Measurements from ENCODE around the gene ADPRH.

The ADPRH gene

DNA sequence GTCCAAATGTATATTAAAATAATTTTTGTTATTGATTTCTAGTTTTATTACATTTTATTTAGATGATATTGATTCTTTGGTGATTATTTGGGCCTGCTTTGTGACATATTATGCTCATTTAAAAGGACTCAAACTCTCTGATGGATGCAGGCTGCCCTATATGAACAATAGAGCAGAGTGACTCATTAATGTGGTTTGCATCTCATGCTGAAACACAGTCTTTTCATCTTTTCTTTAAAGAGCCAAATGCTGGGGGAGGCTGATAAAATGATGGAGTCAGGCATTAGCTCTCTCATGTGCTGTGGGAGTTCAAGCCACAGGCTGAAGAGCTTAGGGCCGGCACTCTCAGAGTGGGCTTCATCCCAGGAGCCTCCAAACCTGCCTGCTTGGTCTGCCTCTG is 25.6 kb downstream of the ADPRH start:
- H3K27ac ChIP-seq = no peak overlapping the region
- TF ChIP-seq, protein P1, sequence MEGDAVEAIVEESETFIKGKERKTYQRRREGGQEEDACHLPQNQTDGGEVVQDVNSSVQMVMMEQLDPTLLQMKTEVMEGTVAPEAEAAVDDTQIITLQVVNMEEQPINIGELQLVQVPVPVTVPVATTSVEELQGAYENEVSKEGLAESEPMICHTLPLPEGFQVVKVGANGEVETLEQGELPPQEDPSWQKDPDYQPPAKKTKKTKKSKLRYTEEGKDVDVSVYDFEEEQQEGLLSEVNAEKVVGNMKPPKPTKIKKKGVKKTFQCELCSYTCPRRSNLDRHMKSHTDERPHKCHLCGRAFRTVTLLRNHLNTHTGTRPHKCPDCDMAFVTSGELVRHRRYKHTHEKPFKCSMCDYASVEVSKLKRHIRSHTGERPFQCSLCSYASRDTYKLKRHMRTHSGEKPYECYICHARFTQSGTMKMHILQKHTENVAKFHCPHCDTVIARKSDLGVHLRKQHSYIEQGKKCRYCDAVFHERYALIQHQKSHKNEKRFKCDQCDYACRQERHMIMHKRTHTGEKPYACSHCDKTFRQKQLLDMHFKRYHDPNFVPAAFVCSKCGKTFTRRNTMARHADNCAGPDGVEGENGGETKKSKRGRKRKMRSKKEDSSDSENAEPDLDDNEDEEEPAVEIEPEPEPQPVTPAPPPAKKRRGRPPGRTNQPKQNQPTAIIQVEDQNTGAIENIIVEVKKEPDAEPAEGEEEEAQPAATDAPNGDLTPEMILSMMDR (IDR thresholded peaks at IDR 0.05) = no peak
- TF ChIP-seq ZFX (IDR thresholded peaks at IDR 0.05; ENCODE audit: borderline replicate concordance) = no peak

DNA sequence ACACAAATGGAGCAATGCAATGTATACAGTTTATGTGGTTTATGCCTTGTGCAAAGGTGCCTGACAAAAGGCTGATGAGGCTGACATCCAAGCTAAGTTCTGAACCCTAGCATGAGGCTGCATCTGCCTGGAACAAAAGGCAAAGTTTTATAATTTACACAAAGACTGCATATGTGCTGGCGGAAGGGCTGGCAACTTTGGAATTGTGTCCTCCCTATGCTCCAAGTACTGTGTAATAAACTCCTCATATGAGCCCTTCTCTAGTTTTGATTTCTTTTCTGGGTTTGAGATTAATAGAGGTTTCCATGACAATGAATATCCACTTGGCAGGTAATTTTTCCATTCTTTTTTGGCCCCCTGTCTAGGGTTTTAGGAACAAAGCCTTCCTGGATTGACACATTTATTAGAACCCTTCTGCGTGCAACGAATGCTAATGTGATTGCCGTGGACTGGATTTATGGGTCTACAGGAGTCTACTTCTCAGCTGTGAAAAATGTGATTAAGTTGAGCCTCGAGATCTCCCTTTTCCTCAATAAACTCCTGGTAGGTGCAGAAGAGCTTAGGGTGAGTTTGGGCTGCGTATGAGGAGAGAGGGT is 29.2 kb downstream of the ADPRH start:
- TF ChIP-seq, protein P1 (IDR thresholded peaks at IDR 0.05) = no peak
- TF ChIP-seq ZFX (IDR thresholded peaks at IDR 0.05; ENCODE audit: borderline replicate concordance) = no peak
- no peak overlapping the region for H3K27ac ChIP-seq

DNA sequence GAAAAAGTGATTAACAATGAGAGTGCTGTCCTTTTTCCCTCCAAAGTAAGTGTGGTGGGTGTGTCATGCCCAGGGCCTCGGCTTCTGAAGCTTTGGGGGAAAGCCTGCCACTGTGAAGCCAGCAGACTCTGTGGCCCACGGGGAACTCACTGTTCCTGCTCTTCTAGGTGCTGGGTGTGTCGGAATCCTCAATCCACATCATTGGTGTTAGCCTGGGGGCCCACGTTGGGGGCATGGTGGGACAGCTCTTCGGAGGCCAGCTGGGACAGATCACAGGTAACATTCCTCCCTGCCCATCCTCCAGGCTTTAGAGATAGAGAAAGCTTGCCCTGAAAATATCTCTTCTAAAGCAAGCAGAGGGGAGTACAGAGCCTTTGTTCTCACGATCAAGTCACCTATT is 30.0 kb downstream of the ADPRH start:
- no peak for TF ChIP-seq ZFX (IDR thresholded peaks at IDR 0.05; ENCODE audit: borderline replicate concordance)
- TF ChIP-seq, protein P1 (IDR thresholded peaks at IDR 0.05) = no peak
- H3K27ac ChIP-seq = no peak overlapping the region

DNA sequence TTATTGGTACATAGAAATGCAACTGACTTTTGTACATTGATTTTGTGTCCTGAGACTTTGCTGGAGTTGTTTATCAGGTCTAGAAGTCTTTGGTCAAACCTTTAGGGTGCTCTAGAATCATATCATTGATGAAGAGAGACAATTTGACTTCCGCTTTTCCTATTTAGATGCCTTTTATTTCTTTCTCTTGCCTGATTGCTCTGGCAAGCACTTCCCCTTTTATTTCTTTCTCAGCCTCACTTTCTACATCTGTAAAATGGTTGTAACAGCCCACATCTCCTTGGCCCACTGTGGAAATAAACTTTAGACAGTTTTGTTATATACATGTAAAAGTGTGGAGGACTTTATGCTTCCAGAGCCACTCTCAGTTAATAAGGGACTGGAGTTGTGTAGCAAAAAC is 32.4 kb downstream of the ADPRH start:
- H3K27ac ChIP-seq = no peak overlapping the region
- TF ChIP-seq ZFX (IDR thresholded peaks at IDR 0.05; ENCODE audit: borderline replicate concordance) = no peak
- TF ChIP-seq, protein P1 (IDR thresholded peaks at IDR 0.05) = no peak

DNA sequence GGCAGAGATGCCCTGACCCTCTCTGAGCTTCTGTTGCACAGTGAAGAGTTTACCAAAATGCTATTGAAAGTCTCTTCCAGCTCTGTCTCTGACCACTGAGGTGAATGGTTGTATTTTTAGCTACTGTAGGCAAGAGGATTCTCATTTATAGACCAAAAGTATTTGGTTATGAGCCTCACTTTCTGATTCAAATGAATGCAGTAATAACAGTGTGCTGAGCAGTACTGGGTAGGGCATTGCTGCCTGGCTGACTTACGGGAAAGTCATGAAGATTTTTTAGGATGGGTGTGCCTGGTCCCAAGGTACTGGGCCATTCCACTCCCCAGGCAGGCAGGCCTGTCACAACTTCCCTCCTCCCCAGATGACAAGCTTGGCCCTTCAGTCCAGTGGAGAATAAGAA is 33.9 kb downstream of the ADPRH start:
- TF ChIP-seq, protein P1 (IDR thresholded peaks at IDR 0.05) = no peak
- no peak for TF ChIP-seq ZFX (IDR thresholded peaks at IDR 0.05; ENCODE audit: borderline replicate concordance)
- no peak overlapping the region for H3K27ac ChIP-seq

DNA sequence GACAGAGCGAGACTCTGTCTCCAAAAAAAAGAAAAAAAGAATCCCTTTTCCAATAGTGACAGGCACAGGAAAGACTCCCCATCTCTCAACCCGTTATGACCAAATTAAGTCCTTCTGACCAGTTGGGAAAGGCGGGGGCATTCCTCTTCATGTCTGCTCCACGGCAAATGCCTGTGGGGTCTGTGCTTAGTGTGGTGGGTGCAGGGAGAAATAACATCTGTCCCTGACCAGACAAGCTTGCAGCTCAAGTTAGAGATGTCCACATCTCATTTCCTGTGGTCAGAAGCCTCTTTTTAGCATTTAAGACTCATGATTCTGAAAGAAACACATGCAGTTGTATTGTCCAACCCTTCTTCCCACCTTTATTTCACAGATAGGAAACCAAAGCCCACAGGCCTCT is 34.6 kb downstream of the ADPRH start:
- no peak for TF ChIP-seq ZFX (IDR thresholded peaks at IDR 0.05; ENCODE audit: borderline replicate concordance)
- TF ChIP-seq, protein P1 (IDR thresholded peaks at IDR 0.05) = no peak
- no peak overlapping the region for H3K27ac ChIP-seq

DNA sequence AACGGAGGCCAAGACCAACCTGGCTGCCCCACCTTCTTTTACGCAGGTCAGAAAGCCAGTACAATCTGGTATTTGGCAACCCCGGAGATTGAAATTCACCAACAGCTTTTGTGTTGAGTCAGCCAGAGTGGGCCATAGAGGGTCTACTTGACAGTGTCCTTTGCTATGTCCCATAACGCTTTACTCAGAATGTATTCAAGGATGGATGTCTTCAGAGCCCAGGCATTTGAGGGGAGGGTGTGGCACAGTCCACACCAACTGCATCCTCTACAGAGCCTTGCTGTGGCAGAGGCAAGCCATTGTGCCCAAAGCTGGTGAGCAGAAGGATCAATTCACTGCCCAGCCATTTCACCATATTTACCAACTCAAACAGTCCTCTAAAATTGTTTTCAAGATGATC is 36.8 kb downstream of the ADPRH start:
- TF ChIP-seq ZFX (IDR thresholded peaks at IDR 0.05; ENCODE audit: borderline replicate concordance) = no peak
- TF ChIP-seq, protein P1 (IDR thresholded peaks at IDR 0.05) = no peak
- no peak overlapping the region for H3K27ac ChIP-seq
